ENCODE data around the gene APOL1.

Gene APOL1

DNA sequence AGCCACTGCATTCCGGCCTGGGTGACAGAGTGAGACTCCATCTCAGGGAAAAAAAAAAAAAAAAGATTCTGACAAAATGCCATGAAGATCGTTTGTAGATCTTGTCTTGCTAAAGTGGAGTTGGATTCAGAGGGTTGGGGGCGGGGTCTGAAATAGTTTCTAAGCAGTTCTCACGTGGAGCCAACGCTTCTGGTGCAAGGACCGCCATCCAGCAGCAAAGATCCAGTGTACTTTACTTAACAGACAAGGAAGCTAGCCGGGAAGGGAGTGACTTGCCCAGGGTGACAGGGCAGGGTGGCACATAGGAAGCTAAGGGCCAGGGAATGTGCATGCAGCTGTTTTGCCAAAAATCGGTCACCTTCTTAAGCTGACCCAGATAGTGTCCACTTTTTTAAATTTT is 27.4 kb downstream of the APOL1 start:
- TF ChIP-seq, protein P1, sequence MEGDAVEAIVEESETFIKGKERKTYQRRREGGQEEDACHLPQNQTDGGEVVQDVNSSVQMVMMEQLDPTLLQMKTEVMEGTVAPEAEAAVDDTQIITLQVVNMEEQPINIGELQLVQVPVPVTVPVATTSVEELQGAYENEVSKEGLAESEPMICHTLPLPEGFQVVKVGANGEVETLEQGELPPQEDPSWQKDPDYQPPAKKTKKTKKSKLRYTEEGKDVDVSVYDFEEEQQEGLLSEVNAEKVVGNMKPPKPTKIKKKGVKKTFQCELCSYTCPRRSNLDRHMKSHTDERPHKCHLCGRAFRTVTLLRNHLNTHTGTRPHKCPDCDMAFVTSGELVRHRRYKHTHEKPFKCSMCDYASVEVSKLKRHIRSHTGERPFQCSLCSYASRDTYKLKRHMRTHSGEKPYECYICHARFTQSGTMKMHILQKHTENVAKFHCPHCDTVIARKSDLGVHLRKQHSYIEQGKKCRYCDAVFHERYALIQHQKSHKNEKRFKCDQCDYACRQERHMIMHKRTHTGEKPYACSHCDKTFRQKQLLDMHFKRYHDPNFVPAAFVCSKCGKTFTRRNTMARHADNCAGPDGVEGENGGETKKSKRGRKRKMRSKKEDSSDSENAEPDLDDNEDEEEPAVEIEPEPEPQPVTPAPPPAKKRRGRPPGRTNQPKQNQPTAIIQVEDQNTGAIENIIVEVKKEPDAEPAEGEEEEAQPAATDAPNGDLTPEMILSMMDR (IDR thresholded peaks at IDR 0.05) = no peak
- no peaks in the 10 kb centered on the region for H3K27me3 ChIP-seq
- H3K36me3 ChIP-seq = peaks cover 68% of the 10 kb centered on the region
- H3K9me3 ChIP-seq = no peaks in the 10 kb centered on the region
- no peak overlapping the region for H3K4me3 ChIP-seq (ENCODE audit: low read depth in 1 of 2, low read length in 1 of 2)
- H3K27ac ChIP-seq = peak overlapping the region; percentile 55
- H3K4me1 ChIP-seq (ENCODE audit: control insufficient read depth in 1 of 2, insufficient read depth in 1 of 2, low read depth in 1 of 2, low read length in 1 of 2) = peaks cover 21 to 25% of the 10 kb centered on the region in 2 experiments

DNA sequence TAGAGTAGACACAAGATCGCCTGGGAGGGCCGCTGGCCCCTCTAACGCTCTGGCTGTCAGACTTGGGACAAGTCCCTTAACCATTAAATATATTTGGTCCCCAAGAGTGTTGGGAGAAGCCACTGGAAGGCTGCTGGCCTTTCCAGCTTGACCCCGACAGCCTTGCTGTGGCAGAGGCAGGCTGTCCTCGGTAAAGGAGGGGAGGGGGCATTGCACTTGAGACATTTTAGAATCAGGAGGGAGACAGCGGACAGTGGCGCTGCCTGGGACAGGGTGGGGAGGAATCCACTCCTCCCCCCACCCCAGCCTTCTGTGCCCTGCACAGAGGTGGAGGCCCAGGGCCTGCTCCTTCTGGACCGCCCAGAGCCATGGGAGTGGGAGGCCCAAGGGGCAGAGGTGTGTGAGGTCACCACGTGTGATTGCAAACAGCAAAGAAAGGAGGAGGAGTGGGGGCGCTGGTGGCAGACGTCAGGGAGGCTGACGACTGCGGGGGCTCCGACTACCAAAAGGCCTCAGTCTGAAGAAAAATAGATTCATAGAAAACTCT is 28.9 kb downstream of the APOL1 start:
- TF ChIP-seq, protein P1 (IDR thresholded peaks at IDR 0.05) = no peak
- Histone ChIP-seq H3K4me3 (ENCODE audit: low read depth in 1 of 2, low read length in 1 of 2) (no peak overlapping the region), H3K27me3 (no peaks in the 10 kb centered on the region), H3K27ac (peak overlapping the region; percentile 55), H3K36me3 (peaks cover 83% of the 10 kb centered on the region), H3K9me3 (no peaks in the 10 kb centered on the region), H3K4me1 (ENCODE audit: control insufficient read depth in 1 of 2, insufficient read depth in 1 of 2, low read depth in 1 of 2, low read length in 1 of 2) (peaks cover 21 to 25% of the 10 kb centered on the region in 2 experiments)

DNA sequence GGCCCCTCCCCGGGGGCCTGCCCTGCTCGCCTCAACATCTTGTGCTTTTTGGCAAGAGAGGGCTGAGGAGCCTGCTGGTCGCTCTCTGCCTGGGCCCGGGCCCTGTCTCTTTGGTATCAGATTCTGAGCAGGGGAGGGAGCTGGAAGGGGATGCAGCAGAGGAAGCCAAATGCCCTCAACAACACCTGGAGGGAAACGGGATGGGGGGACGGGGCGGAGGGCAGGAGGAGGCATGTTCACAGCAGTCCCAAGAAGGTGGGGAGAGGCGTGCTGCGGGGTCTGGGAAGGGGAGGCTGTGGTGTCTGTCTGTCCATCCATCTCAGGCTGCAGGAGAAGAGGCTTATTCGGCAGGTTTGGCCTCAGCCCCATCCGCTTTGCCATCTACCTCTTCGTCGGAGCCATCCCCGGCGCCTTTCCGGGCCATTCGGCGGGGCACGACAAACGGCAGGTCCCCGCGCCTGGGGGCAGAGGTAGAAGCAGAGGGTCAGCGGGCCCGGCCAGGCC is 29.4 kb downstream of the APOL1 start:
- peaks cover 21 to 23% of the 10 kb centered on the region in 2 experiments for H3K4me1 ChIP-seq (ENCODE audit: control insufficient read depth in 1 of 2, insufficient read depth in 1 of 2, low read depth in 1 of 2, low read length in 1 of 2)
- no peaks in the 10 kb centered on the region for H3K9me3 ChIP-seq
- TF ChIP-seq, protein P1 (IDR thresholded peaks at IDR 0.05) = no peak
- H3K4me3 ChIP-seq (ENCODE audit: low read depth in 1 of 2, low read length in 1 of 2) = no peak overlapping the region
- H3K27me3 ChIP-seq = no peaks in the 10 kb centered on the region
- H3K27ac ChIP-seq = peak overlapping the region; percentile 55
- peaks cover 88% of the 10 kb centered on the region for H3K36me3 ChIP-seq

DNA sequence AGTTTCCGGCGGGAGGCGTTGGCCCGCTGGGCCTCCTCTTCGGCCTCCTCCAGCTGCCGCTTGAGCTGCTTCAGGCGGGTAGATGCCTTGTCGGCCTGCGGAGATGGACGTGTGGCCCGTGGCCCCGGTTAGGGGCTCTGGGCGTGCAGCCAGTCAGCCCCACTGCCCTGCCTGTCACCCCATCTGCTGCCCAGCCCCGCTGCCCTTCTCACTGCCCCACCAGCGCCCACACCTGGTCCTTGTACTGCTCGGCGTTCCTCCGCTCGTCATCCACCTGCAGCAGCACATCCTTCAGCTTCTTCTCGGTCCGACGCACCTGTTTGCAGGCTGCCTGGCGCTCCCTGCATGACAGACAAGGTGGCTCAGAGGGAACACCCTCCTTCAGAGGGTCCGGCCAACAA is 31.2 kb downstream of the APOL1 start:
- no peaks in the 10 kb centered on the region for H3K27me3 ChIP-seq

DNA sequence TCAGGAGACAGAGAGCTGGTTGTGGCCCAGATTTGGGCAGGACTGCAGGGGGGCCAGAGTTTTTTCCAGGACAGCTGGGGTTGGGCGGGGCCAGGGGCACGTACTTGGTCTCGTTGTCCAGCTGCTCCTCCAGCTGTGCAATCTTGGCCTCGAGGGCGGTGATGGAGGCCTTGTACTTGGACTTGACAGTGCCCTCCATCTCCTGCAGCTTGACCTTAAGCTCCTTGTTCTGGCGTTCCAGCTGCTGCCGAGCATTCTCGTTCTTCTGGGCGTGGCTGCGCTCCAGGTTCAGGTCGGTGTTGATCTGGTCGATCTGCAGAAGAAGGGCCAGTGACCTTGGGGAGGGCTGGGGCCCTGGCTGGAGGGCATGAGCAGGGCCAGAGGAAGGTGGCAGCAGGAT is 32.1 kb downstream of the APOL1 start:
- Histone ChIP-seq H3K9me3 (peaks cover 4% of the 10 kb centered on the region), H3K36me3 (peaks cover 100% of the 10 kb centered on the region), H3K27ac (peak overlapping the region; percentile 49), H3K27me3 (no peaks in the 10 kb centered on the region), H3K4me3 (ENCODE audit: low read depth in 1 of 2, low read length in 1 of 2) (no peak overlapping the region), H3K4me1 (ENCODE audit: control insufficient read depth in 1 of 2, insufficient read depth in 1 of 2, low read depth in 1 of 2, low read length in 1 of 2) (no peaks in the 10 kb centered on the region)
- TF ChIP-seq, protein P1 (IDR thresholded peaks at IDR 0.05) = no peak

More for the DNA sequence above, 31.2 kb downstream of the APOL1 start:
- Histone ChIP-seq H3K36me3 (peaks cover 100% of the 10 kb centered on the region), H3K4me1 (ENCODE audit: control insufficient read depth in 1 of 2, insufficient read depth in 1 of 2, low read depth in 1 of 2, low read length in 1 of 2) (peaks cover 5 to 8% of the 10 kb centered on the region in 2 experiments), H3K27ac (peak overlapping the region; percentile 49), H3K9me3 (peaks cover 4% of the 10 kb centered on the region), H3K4me3 (ENCODE audit: low read depth in 1 of 2, low read length in 1 of 2) (no peak overlapping the region)
- TF ChIP-seq, protein P1 (IDR thresholded peaks at IDR 0.05) = no peak

Data from neutrophil (primary cell).